CD4-positive, alpha-beta T cell treated with Interleukin-6 for 4 hours (primary cell): ENCODE measurements around the gene RNASE7.
A peak's percentile ranks its signal among the peaks of the same experiment; 100 is the strongest.
"Not testable (repeated sequence)": the region's sequence is repeated elsewhere in the genome, so short reads cannot be mapped to it uniquely, and the experiment has no call there.

Source experiments
- DNase-seq: peaks from one replicate; pipeline ENCODE4 v3.0.0-alpha.2; 2020; ENCODE audit warnings: mixed read lengths

The RNASE7 gene

GRCh38 chr14:21041676-21042433, at the start of gene RNASE7:
RNASE7 (plus strand) TSS chr14:21042362; CDS start chr14:21042993, 631 bp downstream.
- DNase-seq, result peak; percentile 10

- DNase-seq, result no peak
These were observed 45.6 kb upstream of the RNASE7 start for GRCh38 chr14:20996521-20996920.

- DNase-seq, result no peak
These were observed 45.0 kb upstream of the RNASE7 start for GRCh38 chr14:20997115-20997514.

- DNase-seq, result no peak
These were observed 44.6 kb upstream of the RNASE7 start for GRCh38 chr14:20997564-20997963.

- no peak for DNase-seq
These were observed 44.0 kb upstream of the RNASE7 start for GRCh38 chr14:20998139-20998538.

- no peak for DNase-seq
These were observed 43.3 kb upstream of the RNASE7 start, which contains the start of gene SLC39A2 for GRCh38 chr14:20998674-20999366. SLC39A2 (plus strand) TSS chr14:20999293; CDS start chr14:20999447, 154 bp downstream.

- no peak for DNase-seq
These were observed 42.6 kb upstream of the RNASE7 start for GRCh38 chr14:20999591-20999990.

- DNase-seq, result no peak
These were observed 40.9 kb upstream of the RNASE7 start for GRCh38 chr14:21001218-21001617.

DNA sequence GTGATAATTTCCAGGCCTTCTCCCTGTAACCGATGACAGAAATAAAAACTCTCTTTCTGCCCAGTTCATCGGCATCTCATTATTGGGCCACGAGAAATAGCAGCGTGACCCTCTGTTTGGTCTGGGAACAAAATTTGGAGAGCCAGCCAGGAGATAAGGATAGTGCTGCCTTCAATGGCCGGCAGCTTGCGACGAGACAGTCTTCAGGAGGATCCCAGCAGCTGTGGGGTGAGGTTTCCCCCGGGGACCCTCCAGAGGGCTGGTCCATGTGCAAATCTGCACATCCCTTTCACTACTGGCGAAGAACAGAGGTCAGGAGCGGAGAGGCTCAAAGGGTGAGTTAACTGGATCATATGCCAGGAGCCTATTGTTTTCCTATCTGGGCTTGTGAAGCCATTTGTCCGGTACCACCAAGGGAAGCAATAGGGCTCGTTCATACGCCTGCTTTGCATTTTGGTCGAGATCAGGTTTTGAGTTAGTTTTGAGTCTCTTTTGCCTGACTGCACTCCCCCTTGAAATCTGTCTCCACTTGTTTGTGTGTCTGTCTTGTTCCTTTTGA, 38.3 kb upstream of the RNASE7 start:
- DNase-seq, result no peak

GRCh38 chr14:21009721-21010120, 32.4 kb upstream of the RNASE7 start:
- not testable (repeated sequence) for DNase-seq

DNA sequence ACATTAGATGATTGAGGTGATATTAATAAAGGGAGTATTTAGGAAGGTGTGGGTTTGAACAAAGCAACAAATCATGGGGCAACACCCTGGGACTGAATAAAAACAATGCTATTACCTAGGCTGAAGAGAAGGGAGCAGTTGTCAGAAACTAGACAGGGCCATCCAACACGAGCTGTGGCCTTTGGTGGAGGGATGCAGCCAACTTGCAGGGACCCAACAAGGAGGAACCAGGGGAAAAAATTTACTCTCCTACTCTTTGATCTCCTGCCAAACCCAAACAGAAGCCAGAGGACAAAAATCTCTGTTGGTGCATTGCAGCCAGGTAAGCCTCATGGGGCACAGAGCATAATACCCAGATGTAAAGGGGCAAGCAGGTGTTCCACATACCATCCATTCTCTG, 31.0 kb upstream of the RNASE7 start:
- no peak for DNase-seq

GRCh38 chr14:21014761-21015190, 27.4 kb upstream of the RNASE7 start:
- peak; percentile 90 for DNase-seq

- no peak for DNase-seq
These were observed 26.9 kb upstream of the RNASE7 start for GRCh38 chr14:21015312-21015711.

- DNase-seq, result no peak
These were observed 25.6 kb upstream of the RNASE7 start for GRCh38 chr14:21016413-21017190.

DNA sequence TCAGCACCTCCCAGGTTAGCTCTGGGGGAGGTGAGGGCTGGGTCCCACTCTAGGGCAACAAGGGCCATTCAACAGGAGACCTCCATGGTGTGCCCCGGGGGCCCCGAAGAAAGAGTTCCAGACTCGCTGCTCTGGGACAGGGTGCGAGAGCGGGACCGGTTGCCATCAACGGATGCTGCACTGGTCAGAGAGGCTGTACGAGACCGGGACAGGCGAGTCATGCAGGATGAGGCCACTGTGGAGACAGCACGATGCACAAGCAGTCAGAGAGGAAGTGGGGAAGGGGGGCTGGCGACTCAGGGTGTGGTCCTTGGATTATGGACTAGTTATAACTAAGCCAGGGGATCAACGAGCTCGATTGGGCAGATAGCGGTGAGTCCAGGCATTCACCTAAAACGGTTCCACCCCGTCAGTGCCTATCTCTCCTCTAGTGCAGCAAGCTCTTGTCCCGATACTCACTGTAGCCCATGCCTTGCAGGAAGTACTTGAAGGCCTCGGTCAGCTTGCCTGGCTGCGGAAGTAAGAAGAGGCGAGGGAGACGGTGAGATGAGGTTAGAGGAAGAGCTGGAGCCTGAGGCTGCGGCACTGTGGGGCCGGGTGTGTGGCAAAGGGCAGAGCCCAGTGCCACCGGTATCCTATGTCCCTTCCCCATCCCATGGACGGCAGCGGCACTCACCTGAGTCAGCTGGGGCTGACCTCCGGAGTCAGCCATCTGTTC, 24.5 kb upstream of the RNASE7 start:
- no peak for DNase-seq

GRCh38 chr14:21018286-21018685, 23.9 kb upstream of the RNASE7 start:
- DNase-seq, result no peak

- no peak for DNase-seq
These were observed 23.4 kb upstream of the RNASE7 start for GRCh38 chr14:21018781-21019180.

GRCh38 chr14:21019366-21019765, 22.8 kb upstream of the RNASE7 start:
- no peak for DNase-seq

GRCh38 chr14:21020977-21021545, 21.1 kb upstream of the RNASE7 start:
- no peak for DNase-seq

DNA sequence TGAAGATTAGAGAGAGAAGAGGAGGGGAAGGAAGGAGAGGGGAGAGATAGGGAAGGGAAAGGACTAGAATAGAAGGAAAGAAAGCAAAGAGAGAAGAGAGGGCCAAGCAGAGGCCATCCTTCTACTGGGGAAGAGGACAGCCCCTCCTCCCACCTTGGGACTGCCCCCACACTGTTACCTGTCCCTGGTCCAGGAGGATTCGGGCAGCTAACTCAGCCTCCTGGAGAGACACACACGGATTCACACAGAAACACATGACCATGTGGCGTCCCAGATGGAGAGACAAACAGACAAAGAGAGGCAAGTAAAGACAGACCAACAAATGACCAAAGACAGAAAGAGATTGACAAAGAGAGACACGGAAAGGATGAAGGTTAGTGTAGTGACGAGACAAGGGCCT, 19.5 kb upstream of the RNASE7 start:
- no peak for DNase-seq

GRCh38 chr14:21023174-21023573, 19.0 kb upstream of the RNASE7 start:
- DNase-seq, result no peak
